HEK293T (cell line): Measurements from ENCODE around the gene DCAF15.

Source experiments
- ARNT ChIP-seq: fragments of 450-650 bp; IDR thresholded peaks from 2 replicates; pipeline ENCODE4 v1.6.1; 2017; ENCODE audit warnings: mild to moderate bottlenecking
- BHLHE40 ChIP-seq: fragments of 450-650 bp; IDR thresholded peaks from 2 replicates; pipeline ENCODE4 v1.6.1; 2016; ENCODE audit warnings: mild to moderate bottlenecking, moderate library complexity, borderline replicate concordance
- CTBP1 ChIP-seq: fragments of 450-650 bp; IDR thresholded peaks from 2 replicates; pipeline ENCODE4 v1.6.1; 2016; ENCODE audit warnings: borderline replicate concordance
- FOXK2 ChIP-seq: fragments of 450-650 bp; IDR thresholded peaks from 2 replicates; pipeline ENCODE4 v1.6.1; 2016; ENCODE audit warnings: mild to moderate bottlenecking
- FOXM1 ChIP-seq: fragments of 450-650 bp; IDR thresholded peaks from 2 replicates; pipeline ENCODE4 v1.6.1; 2017; ENCODE audit warnings: mild to moderate bottlenecking, borderline replicate concordance
- SP1 ChIP-seq: fragments of 450-650 bp; IDR thresholded peaks from 2 replicates; pipeline ENCODE4 v1.6.1; 2017
- SUZ12 ChIP-seq: fragments of 450-650 bp; IDR thresholded peaks from 2 replicates; pipeline ENCODE4 v1.6.1; 2016; ENCODE audit warnings: mild to moderate bottlenecking
- ZNF384 ChIP-seq: fragments of 450-650 bp; IDR thresholded peaks from 2 replicates; pipeline ENCODE4 v1.6.1; 2016

DNA sequence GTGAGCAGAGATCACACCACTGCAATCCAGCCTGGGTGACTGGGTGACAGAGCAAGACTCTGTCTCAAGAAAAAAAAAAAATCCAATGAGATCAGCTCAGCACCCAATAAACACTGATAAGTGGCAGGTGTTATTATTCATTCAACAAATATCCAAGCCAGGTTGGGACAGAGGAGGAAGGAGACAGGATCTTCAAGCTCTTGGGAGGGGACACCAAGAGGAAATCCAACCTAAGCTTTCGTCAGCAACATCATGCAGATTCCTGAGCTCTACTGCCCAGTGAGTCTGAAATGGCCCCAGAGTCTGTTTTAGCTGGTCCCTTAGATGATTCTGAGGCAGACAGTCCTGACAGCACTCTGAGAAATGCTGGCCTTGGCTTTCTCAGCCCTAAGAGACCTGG is 46.1 kb downstream of the DCAF15 start:
- TF ChIP-seq FOXM1: no peak
- no peak for TF ChIP-seq SP1
- TF ChIP-seq CTBP1: no peak
- TF ChIP-seq FOXK2: no peak
- no peak for TF ChIP-seq ZNF384
- no peak for TF ChIP-seq SUZ12
- TF ChIP-seq BHLHE40: no peak
- no peak for TF ChIP-seq ARNT
